Gastrocnemius medialis (tissue), 4 donors: ENCODE data around the gene CPVL.

ENCODE experiments used
- POLR2A ChIP-seq, 2 donors: fragments of 450-650 bp; IDR thresholded peaks; one replicate each; pipeline ENCODE4 v1.6.1; 2017; ENCODE audit warnings: antibody characterized with exemption in 2 of 2, mild to moderate bottlenecking in 2 of 2, moderate library complexity in 2 of 2
- TF ChIP-seq, protein P1 (sequence below), 5 experiments: fragments of 450-650 bp in 3 of 5; fragments of 200-600 bp in 2 of 5; sonication (generic) in 2 of 5; IDR thresholded peaks in 4 of 5; conservative IDR thresholded peaks in 1 of 5; 1 replicate in 4 of 5; 2 replicates in 1 of 5; pipeline ENCODE4 v1.5.1; 2016 to 2019; ENCODE audit warnings: antibody characterized with exemption in 5 of 5, mild to moderate bottlenecking in 3 of 5, moderate library complexity in 3 of 5

DNA sequence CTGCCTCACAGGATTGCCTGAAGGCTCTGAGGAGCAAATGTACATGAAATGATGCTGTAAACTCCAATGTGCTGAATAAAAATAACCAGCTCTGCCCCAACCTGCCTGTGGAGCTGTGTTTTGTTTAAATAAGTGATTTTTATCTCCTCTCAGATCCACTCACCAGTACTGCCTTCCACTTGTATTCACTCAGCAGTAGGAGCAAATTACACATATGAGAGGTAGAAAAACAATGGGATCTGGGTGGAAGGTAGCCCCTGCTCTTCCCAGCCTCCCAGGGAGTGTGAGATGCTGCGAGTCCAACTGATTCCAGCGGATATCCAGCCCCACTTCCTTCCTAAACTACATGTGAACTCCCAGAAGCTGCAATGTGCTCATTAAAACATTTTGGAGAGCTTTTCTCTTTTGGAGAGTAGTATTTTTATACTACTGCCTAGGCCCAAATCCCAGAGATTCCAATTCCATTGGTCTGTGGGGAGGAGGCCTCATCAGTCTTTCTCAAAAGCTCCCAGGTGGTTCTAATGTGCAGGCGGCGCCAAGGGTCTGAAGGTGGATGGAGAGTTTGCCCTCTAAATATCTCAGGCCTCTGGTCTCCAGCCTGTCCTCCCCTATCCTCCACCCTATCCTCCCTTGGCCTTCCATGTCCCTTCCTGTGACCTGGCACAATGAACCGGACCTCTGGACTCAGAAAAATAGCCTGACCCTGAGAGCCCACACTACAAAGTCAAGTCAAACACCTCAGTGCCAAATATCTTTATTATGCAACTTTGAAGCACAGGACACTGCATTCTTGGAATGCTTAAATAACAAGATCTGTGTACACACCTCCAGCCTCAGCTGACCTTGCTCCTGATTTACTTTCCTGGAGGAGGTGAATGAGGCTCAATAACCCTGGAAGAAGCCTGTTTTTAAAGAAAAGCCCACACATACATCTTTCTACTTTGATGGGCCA lies 46.2 kb downstream of the CPVL start:
- no peak for TF ChIP-seq POLR2A (IDR thresholded peaks at IDR 0.05)
- TF ChIP-seq, protein P1, sequence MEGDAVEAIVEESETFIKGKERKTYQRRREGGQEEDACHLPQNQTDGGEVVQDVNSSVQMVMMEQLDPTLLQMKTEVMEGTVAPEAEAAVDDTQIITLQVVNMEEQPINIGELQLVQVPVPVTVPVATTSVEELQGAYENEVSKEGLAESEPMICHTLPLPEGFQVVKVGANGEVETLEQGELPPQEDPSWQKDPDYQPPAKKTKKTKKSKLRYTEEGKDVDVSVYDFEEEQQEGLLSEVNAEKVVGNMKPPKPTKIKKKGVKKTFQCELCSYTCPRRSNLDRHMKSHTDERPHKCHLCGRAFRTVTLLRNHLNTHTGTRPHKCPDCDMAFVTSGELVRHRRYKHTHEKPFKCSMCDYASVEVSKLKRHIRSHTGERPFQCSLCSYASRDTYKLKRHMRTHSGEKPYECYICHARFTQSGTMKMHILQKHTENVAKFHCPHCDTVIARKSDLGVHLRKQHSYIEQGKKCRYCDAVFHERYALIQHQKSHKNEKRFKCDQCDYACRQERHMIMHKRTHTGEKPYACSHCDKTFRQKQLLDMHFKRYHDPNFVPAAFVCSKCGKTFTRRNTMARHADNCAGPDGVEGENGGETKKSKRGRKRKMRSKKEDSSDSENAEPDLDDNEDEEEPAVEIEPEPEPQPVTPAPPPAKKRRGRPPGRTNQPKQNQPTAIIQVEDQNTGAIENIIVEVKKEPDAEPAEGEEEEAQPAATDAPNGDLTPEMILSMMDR (IDR thresholded peaks at IDR 0.05 in 4 of 5, conservative IDR thresholded peaks at IDR 0.05 in 1 of 5), result no peak
